ENCODE results near the gene NINJ1.

The NINJ1 gene, protein sequence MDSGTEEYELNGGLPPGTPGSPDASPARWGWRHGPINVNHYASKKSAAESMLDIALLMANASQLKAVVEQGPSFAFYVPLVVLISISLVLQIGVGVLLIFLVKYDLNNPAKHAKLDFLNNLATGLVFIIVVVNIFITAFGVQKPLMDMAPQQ

DNA sequence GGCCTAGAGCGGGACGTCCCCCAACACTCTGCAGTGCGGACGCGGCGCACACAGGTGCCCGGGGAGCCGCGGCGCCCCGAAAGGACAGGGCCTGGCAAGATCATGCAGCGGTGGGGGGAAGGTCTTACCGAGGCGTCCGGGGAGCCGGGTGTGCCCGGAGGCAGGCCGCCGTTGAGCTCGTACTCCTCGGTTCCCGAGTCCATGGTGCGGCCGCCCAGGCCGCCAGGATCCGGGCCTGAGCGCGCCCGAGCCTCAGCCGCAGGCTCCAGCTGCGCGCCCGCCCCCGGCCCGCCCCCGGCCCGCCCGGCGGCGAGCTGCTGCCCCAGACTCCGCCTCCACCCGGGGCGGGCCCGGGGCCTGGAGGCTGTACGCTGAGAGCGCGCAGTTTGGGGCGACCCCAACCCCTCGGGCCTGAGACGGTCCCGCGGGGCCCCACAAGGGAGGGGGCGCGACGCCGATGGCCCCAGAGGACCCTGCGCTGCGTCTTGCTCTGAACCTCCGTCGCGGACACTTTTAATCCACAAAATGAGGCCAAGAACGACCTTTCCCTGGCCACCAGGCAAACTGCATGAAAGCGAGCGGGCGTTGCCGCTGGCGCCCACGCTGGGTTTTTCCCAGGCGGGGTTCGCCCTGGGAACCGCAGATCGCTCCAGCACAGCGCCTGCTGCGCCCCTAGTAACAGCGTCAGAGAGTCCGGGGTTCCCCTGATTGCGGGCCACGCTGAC lies at the start of gene NINJ1:
Gene NINJ1, minus strand, starts transcription at position 237 of the 725 bp plus-strand sequence. Its CDS starts 34 bp downstream, at position 203.
- DNase-seq: no peak

GRCh38 chr9:93183131-93183662 lies 49.1 kb upstream of the NINJ1 start:
- no peak for DNase-seq

DNA sequence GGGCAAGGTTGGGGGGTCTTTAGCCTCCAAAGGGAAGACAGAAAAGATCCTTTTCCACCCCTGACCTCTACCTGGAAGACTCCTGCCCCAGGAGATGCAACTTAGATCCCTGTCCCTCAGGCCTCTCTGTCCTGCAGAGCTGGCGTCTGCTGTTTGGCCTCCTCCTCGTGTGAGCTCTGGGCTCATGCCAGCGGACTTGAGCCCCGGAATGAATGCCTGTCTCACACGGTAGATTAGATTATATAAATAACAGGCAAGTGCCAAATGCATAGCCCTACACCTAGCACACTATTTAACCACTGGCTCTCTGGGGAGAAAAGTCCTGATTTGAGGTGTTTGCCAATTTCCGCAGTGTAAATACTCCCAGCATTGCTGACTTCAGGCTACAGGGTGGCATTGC lies 48.5 kb upstream of the NINJ1 start:
- DNase-seq: no peak

DNA sequence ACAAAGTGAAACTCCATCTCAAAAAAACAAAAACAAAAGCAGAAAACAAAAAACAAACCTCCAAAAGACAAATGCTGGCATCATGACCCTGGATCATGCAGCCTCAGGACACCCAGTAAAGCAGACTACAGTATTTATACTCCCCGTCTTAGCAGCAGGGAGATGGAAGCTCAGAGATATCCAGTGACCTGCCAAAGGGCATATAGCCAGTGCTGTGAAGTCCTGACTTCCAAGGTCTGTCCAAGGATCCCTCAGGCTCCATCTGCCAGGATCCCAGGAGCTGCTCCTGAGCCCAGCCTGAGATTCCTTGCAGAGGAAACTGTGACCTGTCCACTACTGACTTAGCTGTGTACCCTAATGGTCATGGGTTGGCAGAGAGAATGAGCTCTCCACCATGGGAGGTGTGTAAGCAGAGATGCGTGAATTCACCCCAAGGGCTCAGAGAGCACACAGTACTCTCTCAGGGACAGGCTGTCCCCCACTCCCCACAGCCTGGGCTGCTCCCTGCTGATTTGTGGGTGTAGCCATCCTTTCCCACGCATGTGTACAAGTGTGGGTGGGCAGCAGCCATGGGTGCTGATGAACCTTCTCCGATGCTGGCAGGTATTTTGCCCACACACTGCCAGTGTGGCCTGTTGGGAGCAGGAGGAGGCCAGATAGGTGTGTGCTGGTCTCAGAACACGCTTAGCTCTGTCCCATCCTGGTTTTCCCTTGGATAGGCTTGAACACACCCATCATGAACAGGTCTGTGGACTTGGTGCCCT lies 47.8 kb upstream of the NINJ1 start:
- DNase-seq: no peak

DNA sequence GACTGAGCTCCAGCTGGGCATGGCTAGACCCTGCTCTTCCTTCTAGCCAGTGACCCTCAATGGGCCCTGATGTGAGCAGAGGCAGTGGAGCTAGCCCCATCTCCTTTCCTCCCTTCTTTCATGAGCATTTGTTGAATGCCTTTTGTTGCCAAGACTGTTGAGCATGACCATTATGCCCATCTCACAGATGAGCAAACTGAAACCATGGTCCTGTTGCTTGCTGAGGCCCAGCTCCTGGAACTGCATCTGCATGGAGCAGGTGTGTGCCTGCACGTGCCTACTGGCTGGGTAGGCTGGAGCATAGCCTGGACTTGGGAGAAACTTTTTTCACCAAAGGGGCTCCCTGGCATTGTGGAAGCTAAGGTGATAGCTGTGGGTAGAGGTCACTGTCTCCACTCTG lies 46.9 kb upstream of the NINJ1 start:
- DNase-seq: no peak

- no peak for DNase-seq
These were observed 45.1 kb upstream of the NINJ1 start for GRCh38 chr9:93178851-93179786.

DNA sequence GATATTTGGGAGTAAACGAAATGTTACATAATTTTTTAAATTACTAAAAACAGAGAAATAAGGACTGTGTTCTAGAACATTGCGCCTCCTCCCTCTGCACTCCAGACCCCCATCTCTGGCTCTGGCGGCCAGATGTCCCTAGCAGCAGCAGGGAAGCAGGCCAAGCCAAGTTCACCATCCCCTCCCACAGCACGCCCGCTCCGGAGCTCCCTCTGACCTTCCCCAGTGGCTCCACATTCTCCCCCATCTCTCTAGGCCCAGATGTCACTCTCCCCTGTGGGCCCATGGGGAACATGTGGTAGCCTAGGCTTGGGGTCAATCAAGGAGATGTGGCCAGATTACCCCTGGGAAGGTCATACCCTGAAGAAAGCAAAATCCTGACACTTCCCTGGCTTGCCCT lies 43.6 kb upstream of the NINJ1 start:
- no peak for DNase-seq

DNA sequence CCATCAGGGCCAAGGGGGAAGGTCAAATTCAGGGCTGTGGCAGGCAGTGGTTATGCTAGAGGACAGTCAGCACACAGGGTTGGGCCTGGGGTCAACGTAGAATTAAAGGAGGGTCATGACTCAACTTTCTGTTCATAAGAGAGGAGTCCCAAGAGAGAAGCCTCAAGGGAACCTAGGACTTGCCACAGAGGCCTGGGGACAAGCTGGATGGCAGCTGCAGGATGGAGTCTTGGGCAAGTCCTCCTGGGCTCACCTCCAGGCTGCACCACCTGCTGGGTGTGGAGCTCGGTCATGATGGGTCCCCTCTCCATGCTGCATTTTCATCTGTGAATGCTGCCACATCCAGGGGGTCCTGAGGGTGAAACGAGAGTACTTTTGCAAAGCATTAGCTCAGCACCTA lies 40.9 kb upstream of the NINJ1 start:
- DNase-seq: no peak

- DNase-seq: no peak
These were observed 39.5 kb upstream of the NINJ1 start for GRCh38 chr9:93173365-93174051.

DNA sequence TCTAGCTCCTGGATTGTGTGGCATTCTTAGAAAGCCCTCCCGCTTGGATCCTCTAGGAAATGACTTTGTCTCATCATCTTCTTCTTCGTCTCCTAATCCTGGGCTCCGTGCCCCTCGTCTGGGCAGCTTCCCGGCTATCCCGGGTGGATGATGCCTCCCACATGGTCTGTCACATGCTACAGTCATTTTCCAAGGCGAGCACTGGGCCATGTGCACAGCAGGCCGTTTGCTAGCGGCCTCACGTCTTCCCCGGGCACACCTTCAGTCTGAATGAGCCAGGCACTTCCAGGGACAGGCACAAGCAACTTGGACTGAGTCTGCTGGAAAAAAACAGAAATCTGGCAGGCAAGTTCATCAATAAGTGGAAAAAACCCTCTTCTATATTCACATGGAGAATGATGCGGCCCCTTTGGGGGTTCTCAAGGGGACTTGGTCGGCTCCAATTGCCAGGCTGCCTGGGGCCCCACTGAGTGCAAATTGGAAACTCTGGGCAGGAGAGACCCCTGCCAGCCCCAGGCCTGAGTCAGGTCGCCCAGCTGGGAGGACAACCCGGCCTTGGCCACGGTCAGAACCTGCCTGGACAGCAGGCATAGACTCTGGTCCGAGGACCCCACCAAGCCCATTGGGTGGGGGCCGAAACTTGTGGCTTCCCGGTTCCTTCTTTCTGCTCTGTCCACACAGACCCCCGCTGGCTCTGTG lies 38.8 kb upstream of the NINJ1 start:
- DNase-seq: no peak

GRCh38 chr9:93171261-93171990 lies 37.4 kb upstream of the NINJ1 start:
- DNase-seq: no peak

- DNase-seq: no peak
These were observed 36.5 kb upstream of the NINJ1 start for GRCh38 chr9:93170571-93170970.

GRCh38 chr9:93169444-93169843 lies 35.4 kb upstream of the NINJ1 start:
- no peak for DNase-seq

GRCh38 chr9:93168581-93168980 lies 34.5 kb upstream of the NINJ1 start:
- DNase-seq: no peak

GRCh38 chr9:93167838-93168237 lies 33.8 kb upstream of the NINJ1 start:
- no peak for DNase-seq

DNA sequence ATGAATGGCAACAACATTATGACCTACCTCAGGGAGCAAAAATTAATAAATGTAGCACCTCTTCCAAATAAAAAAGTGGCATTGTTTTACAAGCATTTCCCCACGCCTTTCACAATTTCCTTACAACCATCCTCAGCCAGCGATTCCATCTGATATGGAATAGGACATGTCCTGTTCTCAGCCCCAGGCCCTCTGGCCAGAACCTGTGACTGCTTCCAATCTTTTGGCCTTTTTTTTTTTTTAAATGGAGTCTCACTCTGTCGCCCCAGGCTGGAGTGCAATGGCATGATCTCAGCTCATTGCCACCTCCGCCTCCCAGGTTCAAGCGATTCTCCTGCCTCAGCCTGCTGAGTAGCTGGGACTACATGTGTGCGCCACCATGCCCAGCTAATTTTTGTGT lies 33.1 kb upstream of the NINJ1 start:
- no peak for DNase-seq

GRCh38 chr9:93166699-93167098 lies 32.6 kb upstream of the NINJ1 start:
- no peak for DNase-seq

DNA sequence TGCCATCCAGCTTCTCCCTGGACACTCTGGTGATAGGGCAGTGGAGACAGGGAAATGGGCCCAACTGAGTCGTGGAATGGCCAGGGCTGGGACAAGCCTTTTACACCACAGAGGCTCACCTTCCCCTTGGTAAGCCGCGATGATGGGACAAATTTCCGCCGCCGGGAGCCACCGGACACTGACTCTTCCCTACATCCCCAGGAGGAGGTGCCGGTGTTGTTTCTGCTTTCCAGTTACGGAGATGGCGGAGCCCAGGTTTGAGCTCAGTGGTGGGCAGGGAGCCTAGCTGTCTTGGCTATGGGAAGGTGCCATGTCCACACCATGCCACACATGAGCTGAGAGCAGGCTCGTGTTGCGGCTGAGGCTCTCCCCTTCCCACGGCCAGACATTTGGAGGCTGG lies 30.0 kb upstream of the NINJ1 start:
- no peak for DNase-seq

DNA sequence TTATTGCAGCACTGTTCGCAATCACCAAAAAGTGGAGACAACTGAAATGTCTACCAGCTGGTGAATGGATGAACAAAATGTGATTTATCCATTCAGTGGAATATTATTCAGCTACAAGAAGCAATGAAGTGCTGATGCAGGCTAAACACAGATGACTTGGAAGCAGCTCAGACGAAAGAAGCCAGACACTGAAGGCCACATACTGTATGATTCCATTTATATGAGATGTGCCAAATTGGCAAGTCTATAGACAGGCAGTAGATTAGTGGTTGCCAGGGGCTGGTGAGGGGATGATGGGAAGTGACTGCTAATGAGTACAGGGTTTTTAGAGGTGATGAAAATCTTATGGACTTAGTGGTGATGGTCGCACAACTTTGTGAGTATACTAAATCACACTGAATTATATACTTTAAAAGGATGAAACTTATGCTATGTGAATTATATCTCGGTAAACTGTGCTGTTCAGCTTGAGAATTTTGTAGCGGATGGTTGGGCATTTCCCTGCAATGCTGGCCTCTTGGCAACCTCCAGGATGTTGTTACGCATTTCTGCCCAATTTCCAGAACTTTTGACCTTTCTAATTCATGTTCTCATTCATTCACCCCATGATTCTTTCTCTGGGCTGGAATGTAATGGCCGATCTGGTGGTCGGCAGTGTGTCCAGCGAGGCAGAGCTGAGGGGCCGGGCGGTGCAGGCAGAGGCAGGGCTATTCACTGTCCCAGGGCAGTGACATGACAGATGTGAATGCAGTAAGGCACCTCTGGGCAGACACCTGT lies 27.9 kb upstream of the NINJ1 start:
- DNase-seq: peak; percentile 89

Data from NCI-H446 treated with DMSO at 0.1 percent for 48 hours (cell line).